T-helper 17 cell (primary cell): ENCODE data around the gene SNTG2. TPM values are rescaled to one million over a fixed set of nuclear protein-coding genes. Genes with fewer than 3 reads are reported as not detected.

Experiments used
- ATAC-seq: fragments of 150-1000 bp; cut with Tn5 transposase; 2 replicates; pipeline ENCODE4 v1.10.0; 2021; ENCODE audit warnings: mild to moderate bottlenecking, moderate library complexity
- DNase-seq, 3 donors: peaks; one replicate each; pipeline versions ENCODE4 v3.0.0 to v3.0.0-alpha.2; 2020 to 2021
- H3K9me3 ChIP-seq: one replicate; pipeline ENCODE4 v1.7.0; 2013; ENCODE audit warnings: low read length, mild to moderate bottlenecking; ENCODE audit not compliant: control insufficient read depth, poor library complexity, severe bottlenecking
- H3K27ac Mint-ChIP-seq: one replicate; pipeline ENCODE4 v1.8.0; 2022; ENCODE audit warnings: mild to moderate bottlenecking, moderate library complexity, mixed read lengths
- H3K27me3 Mint-ChIP-seq: one replicate; pipeline ENCODE4 v1.8.0; 2022; ENCODE audit warnings: mixed read lengths
- H3K36me3 Mint-ChIP-seq: one replicate; pipeline ENCODE4 v1.8.0; 2022; ENCODE audit warnings: low read depth, mixed read lengths
- H3K4me1 Mint-ChIP-seq: one replicate; pipeline ENCODE4 v1.8.0; 2022; ENCODE audit warnings: mild to moderate bottlenecking, mixed read lengths
- H3K4me3 Mint-ChIP-seq: one replicate; pipeline ENCODE4 v1.8.0; 2022; ENCODE audit warnings: mild to moderate bottlenecking, moderate library complexity, mixed read lengths
- total RNA-seq, 4 donors: library from RNA in 2 of 4; stranded (reverse) in 2 of 4; gene quantifications; one replicate each; pipeline ENCODE4 v1.2.3 and lab custom pipeline; 2022 to 2026

SNTG2 gene
- total RNA-seq, 2 donors from 2014 or later = 2.0 to 6.3 TPM

DNA sequence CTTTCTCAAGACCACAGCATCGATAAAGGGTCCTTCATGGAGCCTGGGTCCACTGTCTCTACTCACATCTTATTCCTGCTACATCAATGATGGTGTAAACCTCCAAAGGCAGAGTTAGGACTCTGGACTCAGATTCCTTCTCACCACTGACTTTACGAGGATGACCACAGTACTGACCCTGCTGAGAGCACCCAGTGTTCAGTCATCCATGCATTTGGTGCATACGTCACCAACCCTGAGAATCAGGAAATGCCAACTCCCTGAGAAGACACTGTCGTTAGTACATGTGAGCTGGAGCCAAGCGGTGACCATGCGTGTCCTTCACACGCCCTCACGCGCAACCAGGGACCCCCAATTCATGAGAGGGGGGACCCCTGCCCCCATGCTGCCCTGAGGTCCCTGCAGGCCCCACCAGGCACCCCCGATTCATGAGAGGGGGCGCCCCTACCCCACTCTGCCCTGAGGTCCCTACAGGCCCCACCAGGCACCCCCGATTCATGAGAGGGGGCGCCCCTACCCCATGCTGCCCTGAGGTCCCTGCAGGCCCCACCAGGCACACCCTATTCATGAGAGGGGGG is 284.2 kb downstream of the SNTG2 start:
- Mint-ChIP-seq H3K36me3 (no peaks in the 10 kb centered on the region), H3K4me1 (peaks cover 4% of the 10 kb centered on the region), H3K4me3 (no peak overlapping the region), H3K27ac (peak overlapping the region; percentile 24), H3K27me3 (no peaks in the 10 kb centered on the region)
- H3K9me3 ChIP-seq = no peaks in the 10 kb centered on the region
- ATAC-seq (no peak), DNase-seq (no peak)

DNA sequence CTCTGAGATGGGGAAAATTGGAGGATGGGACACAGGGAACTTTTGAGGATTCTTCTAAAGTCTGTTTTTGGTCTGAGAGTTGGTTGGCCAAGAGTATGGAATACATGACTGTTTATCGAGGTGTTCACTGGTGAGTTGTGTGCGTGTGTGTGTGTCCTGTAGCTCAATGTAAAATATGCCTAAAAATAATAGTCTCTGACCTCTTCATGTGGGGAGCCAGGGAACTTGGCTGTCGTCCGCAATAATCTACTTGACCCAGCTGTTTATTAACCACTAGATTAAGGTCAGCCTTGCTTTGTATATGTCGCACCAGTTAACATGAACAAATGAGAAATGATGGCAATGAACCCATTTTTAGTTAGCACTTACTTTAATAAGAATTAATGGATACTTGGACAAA is 285.2 kb downstream of the SNTG2 start:
- no peak for ATAC-seq
- H3K27me3 Mint-ChIP-seq = no peaks in the 10 kb centered on the region

DNA sequence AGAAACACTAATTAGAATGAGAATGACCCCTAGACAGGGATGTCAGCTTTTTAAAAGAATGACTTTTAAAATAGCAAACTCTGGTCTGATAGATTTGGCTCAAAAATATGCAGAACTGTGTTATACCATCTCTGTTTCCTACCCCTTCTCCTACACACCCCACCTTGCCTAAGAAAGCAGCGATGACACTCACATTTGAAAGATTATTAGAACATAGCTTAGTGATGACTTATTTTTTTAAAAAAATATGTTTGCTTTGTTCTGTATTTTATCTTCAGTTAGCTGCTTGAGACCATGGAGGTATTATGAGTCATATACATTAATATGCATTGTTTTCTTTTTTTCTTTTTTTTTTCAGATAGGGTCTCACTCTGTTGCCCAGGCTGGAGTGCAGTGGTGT is 286.0 kb downstream of the SNTG2 start:
- DNase-seq (no peak), ATAC-seq (no peak)
- no peak overlapping the region for H3K27ac Mint-ChIP-seq
- no peaks in the 10 kb centered on the region for H3K36me3 Mint-ChIP-seq
- no peaks in the 10 kb centered on the region for H3K27me3 Mint-ChIP-seq
- no peaks in the 10 kb centered on the region for H3K9me3 ChIP-seq
- no peaks in the 10 kb centered on the region for H3K4me1 Mint-ChIP-seq
- H3K4me3 Mint-ChIP-seq = no peak overlapping the region

More for the DNA sequence above, 285.2 kb downstream of the SNTG2 start:
- H3K4me3 Mint-ChIP-seq = no peak overlapping the region
- no peak for DNase-seq
- H3K36me3 Mint-ChIP-seq = no peaks in the 10 kb centered on the region
- no peak overlapping the region for H3K27ac Mint-ChIP-seq
- no peaks in the 10 kb centered on the region for H3K9me3 ChIP-seq
- peaks cover 2% of the 10 kb centered on the region for H3K4me1 Mint-ChIP-seq

DNA sequence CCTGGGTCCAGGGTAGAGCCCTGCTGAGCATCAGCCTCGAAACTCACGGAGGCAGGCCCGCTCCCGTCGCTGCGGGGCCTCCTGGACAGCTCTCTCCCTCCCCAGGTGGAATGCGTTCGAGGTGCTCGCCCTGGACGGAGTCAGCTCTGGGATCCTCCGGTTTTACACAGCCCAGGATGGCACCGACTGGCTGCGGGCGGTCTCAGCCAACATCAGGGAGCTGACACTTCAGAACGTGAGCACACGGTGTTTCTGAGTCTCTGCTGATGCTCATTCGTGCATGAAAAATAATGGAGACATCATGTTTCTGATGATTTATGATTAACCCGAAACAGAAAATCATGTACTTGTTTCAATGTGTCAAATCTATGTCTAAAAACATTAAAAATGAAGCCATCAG is 287.1 kb downstream of the SNTG2 start:
- Mint-ChIP-seq H3K4me1 (no peaks in the 10 kb centered on the region), H3K27ac (no peak overlapping the region), H3K36me3 (no peaks in the 10 kb centered on the region), H3K4me3 (no peak overlapping the region), H3K27me3 (peaks cover under 1% of the 10 kb centered on the region)
- no peak for DNase-seq
- ATAC-seq = no peak
- H3K9me3 ChIP-seq = no peaks in the 10 kb centered on the region

DNA sequence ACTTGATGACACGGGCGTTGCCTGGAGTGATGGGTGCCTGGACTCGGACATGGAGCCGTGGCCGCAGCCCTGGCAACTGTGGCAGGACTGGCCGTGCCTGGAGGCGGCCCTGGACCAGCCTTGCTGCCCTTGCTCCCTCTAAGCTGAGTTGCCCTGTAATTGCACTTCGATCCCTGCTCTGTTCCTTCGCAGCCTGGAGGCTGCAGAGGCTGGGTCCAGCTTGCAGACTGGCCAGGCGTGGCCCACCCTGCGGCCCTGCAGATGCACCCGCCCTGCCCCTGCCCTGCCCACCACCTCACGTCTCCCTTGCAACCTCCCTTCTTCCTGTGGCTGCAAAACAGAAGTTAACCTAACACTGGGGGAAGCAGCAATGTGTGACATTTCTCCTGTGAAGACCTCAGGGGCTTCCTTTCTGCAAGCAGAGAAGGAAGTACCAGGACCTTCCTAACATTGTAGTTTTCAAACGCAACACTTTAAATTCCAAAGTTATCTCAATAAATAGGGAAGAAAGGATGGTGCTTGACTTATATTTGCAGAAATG is 288.0 kb downstream of the SNTG2 start:
- H3K4me3 Mint-ChIP-seq = no peak overlapping the region
- ATAC-seq (no peak), DNase-seq (no peak)
- H3K4me1 Mint-ChIP-seq = no peaks in the 10 kb centered on the region
- no peak overlapping the region for H3K27ac Mint-ChIP-seq
- no peaks in the 10 kb centered on the region for H3K36me3 Mint-ChIP-seq
- peaks cover 7% of the 10 kb centered on the region for H3K27me3 Mint-ChIP-seq
- H3K9me3 ChIP-seq = no peaks in the 10 kb centered on the region

DNA sequence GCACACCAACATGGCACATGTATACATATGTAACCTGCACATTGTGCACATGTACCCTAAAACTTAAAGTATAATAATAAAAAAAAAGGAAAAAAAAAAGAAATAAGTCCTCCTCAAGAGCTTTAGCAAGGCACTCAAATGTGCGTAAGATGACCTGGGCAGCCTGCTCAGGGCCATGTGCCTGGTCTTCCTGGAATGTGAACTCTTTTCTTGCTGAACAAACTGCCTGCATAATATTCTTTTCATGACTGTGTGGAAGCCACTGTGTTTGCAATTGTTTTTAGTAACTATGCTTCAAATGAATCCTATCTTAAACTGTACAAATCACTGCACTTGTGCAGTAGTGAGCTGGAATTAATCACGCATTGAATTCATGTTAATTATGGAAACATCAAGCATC is 294.5 kb downstream of the SNTG2 start:
- peaks cover 3% of the 10 kb centered on the region for H3K36me3 Mint-ChIP-seq
- H3K27me3 Mint-ChIP-seq = peaks cover 13% of the 10 kb centered on the region
- no peak overlapping the region for H3K27ac Mint-ChIP-seq
- H3K9me3 ChIP-seq = no peaks in the 10 kb centered on the region
- ATAC-seq (no peak), DNase-seq (no peak)
- peaks cover 8% of the 10 kb centered on the region for H3K4me1 Mint-ChIP-seq
- H3K4me3 Mint-ChIP-seq = no peak overlapping the region

DNA sequence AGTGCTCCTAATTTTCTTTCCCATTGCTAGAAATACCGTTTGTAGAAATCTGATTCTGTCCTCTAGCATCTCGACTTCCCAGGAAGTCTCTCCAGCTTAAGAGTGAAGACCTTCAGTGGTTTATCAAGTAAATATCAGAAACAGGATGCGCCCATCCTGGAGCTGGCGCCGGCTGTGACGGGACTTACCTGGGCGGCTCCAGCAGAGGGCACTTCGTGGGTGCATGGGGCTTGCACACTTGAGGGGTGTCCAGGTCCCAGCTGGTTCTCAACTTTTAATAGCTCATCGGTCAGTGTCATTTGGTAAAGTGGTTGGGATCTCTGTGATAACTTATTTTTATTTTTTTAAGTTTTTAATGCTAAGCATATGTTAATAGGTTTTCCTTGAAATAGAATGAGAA is 295.6 kb downstream of the SNTG2 start:
- no peak for ATAC-seq
- Mint-ChIP-seq H3K4me1 (peaks cover 14% of the 10 kb centered on the region), H3K27ac (no peak overlapping the region), H3K36me3 (peaks cover 3% of the 10 kb centered on the region), H3K27me3 (peaks cover 13% of the 10 kb centered on the region), H3K4me3 (no peak overlapping the region)
- no peaks in the 10 kb centered on the region for H3K9me3 ChIP-seq
- DNase-seq = no peak

DNA sequence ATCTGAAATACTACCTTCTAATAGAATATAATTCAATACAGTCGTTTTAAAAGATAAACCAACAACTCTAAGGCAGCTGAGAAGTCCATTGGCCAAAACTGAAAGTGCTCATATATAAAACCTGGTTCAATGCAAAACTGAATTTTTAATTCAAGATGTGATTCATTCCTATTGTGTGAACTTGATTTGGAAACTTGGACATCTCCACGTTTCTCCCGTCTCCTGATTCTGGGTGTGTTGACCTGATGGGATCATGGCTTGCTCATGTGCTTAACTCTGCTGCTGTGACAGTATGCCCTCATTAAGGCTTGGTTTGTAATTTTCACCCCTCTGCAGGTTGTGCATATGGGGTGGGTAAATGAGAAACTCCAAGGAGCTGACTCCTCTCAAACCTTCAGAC is 296.3 kb downstream of the SNTG2 start:
- Mint-ChIP-seq H3K36me3 (peaks cover 3% of the 10 kb centered on the region), H3K27me3 (peaks cover 19% of the 10 kb centered on the region)

DNA sequence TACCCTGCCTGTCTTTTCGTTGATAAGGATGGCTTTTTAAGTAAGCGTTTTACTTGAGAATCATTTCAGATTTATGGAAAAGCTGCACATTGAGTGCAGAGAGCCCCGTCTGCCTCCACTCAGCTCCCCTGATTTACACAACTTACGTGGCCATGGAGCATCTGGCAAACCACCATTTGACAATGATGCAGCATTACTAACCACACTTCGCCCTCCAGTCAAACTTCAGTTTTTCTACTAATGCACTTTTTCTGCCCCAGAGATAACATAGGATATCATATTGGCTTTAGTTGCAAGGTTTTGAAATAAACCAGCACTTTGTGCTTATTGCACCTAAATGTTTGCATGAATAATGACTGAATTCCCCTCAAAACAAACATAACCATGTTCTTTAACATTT is 297.5 kb downstream of the SNTG2 start:
- ATAC-seq = no peak
- H3K36me3 Mint-ChIP-seq = peaks cover 3% of the 10 kb centered on the region
- no peak for DNase-seq
- H3K4me1 Mint-ChIP-seq = peaks cover 14% of the 10 kb centered on the region
- no peak overlapping the region for H3K4me3 Mint-ChIP-seq
- H3K27me3 Mint-ChIP-seq = peaks cover 17% of the 10 kb centered on the region
- no peak overlapping the region for H3K27ac Mint-ChIP-seq
- no peaks in the 10 kb centered on the region for H3K9me3 ChIP-seq

More for the DNA sequence above, 296.3 kb downstream of the SNTG2 start:
- H3K27ac Mint-ChIP-seq = no peak overlapping the region
- H3K9me3 ChIP-seq = no peaks in the 10 kb centered on the region
- no peak overlapping the region for H3K4me3 Mint-ChIP-seq
- no peak for ATAC-seq
- DNase-seq = no peak
- peaks cover 14% of the 10 kb centered on the region for H3K4me1 Mint-ChIP-seq

DNA sequence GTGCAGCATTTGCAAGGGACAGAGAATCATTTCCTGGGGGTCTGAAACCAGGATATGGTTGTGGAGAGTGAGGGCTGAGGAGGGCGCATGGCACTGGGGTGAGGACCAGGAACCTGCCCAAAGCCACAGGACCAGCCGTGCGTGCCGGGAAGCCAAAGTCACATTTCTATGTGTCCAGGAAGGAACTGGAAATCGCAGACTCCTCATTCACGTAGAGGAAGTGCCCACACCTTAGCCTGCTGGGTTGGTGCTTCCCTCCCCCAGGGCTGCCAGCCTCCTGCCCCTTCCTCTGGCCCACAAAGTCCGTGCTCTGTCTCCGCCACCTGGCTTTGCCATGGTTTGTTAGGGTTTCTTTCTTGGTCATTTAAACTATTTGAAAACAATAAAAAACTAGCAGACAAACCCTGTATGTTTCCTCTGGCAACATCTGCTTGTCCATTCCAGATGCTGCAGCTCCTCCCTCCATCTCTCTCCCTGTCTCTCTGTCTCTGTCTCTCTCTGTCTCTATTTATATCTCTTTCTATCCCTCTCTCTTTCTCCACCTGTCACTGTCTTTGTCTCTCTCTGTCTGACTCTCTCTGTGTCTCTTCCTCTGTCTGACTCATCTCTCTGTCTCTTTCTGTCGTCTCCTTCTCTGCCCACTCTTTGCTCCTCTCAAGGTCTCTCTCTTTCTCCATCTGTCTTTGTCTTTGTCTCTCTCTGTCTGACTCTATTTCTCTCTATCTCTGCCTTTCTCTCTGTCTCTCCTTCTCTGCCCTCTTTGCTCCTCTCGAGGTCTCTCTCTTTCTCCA is 299.4 kb downstream of the SNTG2 start:
- ATAC-seq (no peak), DNase-seq (no peak)
- Mint-ChIP-seq H3K4me1 (peaks cover 18% of the 10 kb centered on the region), H3K27ac (peak overlapping the region; percentile 30), H3K36me3 (peaks cover 3% of the 10 kb centered on the region), H3K27me3 (peaks cover 20% of the 10 kb centered on the region), H3K4me3 (peak overlapping the region; percentile 5)
- no peaks in the 10 kb centered on the region for H3K9me3 ChIP-seq

DNA sequence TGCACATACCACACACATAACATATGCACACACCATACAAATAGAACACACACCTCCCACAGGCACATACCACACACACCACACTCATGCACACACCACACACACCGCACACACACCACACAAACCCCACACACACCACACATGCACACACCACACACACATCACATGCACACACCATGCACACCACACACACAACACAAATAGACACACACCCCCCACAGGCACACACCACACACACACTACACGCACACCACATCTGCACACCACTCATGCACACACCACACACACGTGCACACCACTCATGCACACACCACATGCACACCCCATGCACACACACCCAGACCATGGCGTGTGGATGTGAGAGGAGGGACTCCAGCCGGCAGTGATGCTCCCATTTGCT is 300.9 kb downstream of the SNTG2 start:
- peaks cover 3% of the 10 kb centered on the region for H3K36me3 Mint-ChIP-seq
- H3K9me3 ChIP-seq = no peaks in the 10 kb centered on the region
- H3K27me3 Mint-ChIP-seq = peaks cover 25% of the 10 kb centered on the region
- H3K4me1 Mint-ChIP-seq = peaks cover 16% of the 10 kb centered on the region
- H3K27ac Mint-ChIP-seq = no peak overlapping the region
- DNase-seq (no peak), ATAC-seq (no peak)
- H3K4me3 Mint-ChIP-seq = peak overlapping the region; percentile 22

DNA sequence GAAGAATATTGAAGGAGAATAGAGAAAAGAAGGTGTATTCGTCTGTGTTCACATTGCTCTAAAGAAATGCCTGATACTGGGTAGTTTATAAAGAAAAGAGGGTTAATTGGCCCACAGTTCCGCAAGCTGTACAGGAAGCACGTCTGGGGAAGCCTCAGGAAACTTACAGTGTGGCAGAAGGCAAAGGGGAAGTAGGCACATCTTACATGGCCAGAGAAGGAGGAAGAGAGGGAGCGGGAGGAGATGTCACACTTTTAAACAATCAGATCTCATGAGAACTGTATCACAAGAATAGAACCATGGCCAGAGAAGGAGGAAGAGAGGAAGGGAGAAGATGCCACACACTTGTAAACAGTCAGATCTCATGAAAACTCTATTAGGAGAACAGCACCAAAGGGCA is 303.0 kb downstream of the SNTG2 start:
- Mint-ChIP-seq H3K27me3 (peaks cover 21% of the 10 kb centered on the region), H3K4me1 (peaks cover 13% of the 10 kb centered on the region), H3K4me3 (no peak overlapping the region), H3K27ac (no peak overlapping the region), H3K36me3 (peaks cover 2% of the 10 kb centered on the region)
- DNase-seq (no peak), ATAC-seq (no peak)
- H3K9me3 ChIP-seq = no peaks in the 10 kb centered on the region

DNA sequence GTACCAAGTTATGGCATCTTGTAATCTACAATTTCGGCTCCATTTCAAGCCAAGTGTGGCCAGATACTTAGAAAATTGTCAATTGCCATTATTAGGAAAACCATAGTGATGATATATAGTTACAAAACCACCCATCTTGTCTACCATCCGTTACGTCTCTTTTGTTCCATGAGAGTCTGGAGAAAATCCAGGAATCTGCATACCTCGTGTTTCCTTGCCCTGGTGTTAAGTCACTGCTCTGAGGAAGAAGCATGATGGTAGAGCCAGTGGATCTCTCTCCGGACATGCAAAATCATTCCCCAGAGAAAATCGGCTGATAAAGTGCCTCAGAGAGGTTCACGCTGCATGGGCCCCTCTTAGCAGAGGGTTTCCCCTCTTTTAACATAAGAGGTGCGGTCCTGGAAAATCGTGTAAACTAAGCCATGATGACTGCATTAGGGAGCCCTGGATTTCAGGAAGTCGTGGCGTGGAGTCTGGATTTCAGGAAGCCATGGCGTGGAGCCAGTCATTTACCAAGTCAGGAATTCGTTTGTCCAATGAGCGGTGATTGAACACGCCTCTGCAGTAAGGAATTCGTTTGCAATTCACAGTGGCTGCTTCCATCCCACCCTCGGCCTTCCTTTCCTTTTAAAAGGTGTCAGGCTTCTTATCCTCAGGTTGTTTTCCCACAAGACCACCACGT is 304.2 kb downstream of the SNTG2 start:
- Mint-ChIP-seq H3K27ac (no peak overlapping the region), H3K27me3 (peaks cover 20% of the 10 kb centered on the region), H3K36me3 (peaks cover 2% of the 10 kb centered on the region), H3K4me3 (no peak overlapping the region), H3K4me1 (peaks cover 11% of the 10 kb centered on the region)
- no peak for DNase-seq
- H3K9me3 ChIP-seq = no peaks in the 10 kb centered on the region
- ATAC-seq = no peak
